ENCODE results near the gene PRRC2B.

PRRC2B gene

GRCh38 chr9:131521203-131521602 lies 127.3 kb downstream of the PRRC2B start:
- no peak for DNase-seq (ENCODE audit: extremely low read depth, low read depth)
- TF ChIP-seq CTCF (IDR thresholded peaks at IDR 0.05; ENCODE audit: low read depth, low read length) = no peak

GRCh38 chr9:131521822-131522221 lies 127.9 kb downstream of the PRRC2B start:
- no peak for DNase-seq (ENCODE audit: extremely low read depth, low read depth)
- no peak for TF ChIP-seq CTCF (IDR thresholded peaks at IDR 0.05; ENCODE audit: low read depth, low read length)

GRCh38 chr9:131522257-131523085 lies 128.6 kb downstream of the PRRC2B start:
- no peak for TF ChIP-seq CTCF (IDR thresholded peaks at IDR 0.05; ENCODE audit: low read depth, low read length)
- DNase-seq (ENCODE audit: extremely low read depth, low read depth) = no peak

GRCh38 chr9:131523086-131523388 lies 129.2 kb downstream of the PRRC2B start:
- no peak for TF ChIP-seq CTCF (IDR thresholded peaks at IDR 0.05; ENCODE audit: low read depth, low read length)
- no peak for DNase-seq (ENCODE audit: extremely low read depth, low read depth)

- no peak for DNase-seq (ENCODE audit: extremely low read depth, low read depth)
- TF ChIP-seq CTCF (IDR thresholded peaks at IDR 0.05; ENCODE audit: low read depth, low read length) = no peak
These were observed 129.9 kb downstream of the PRRC2B start for GRCh38 chr9:131523451-131524435.

- DNase-seq (ENCODE audit: extremely low read depth, low read depth) = no peak
- no peak for TF ChIP-seq CTCF (IDR thresholded peaks at IDR 0.05; ENCODE audit: low read depth, low read length)
These were observed 130.9 kb downstream of the PRRC2B start for GRCh38 chr9:131524665-131525315.
